GM19438 (cell line): ENCODE measurements around the gene SPDYE5.
"Not testable (repeated sequence)": the region's sequence is repeated elsewhere in the genome, so short reads cannot be mapped to it uniquely, and the experiment has no call there.

Experiments
- ATAC-seq: cut with Tn5 transposase; IDR thresholded peaks from one replicate; pipeline ENCODE4 v1.9.1; 2021; ENCODE audit warnings: low read depth; ENCODE audit not compliant: unreplicated experiment

The SPDYE5 gene

GRCh38 chr7:75492020-75492419 is at the start of gene SPDYE5:
Gene SPDYE5 (plus strand): TSS chr7:75492320. CDS start chr7:75494048, 1,728 bp downstream.
- ATAC-seq: not testable (repeated sequence)

- peak; percentile 87 for ATAC-seq
Observed at GRCh38 chr7:75442465-75443111, 49.5 kb upstream of the SPDYE5 start.

GRCh38 chr7:75449946-75450345 is 42.2 kb upstream of the SPDYE5 start:
- ATAC-seq: not testable (repeated sequence)

- ATAC-seq: peak; percentile 88
Observed at GRCh38 chr7:75452494-75452955, 39.6 kb upstream of the SPDYE5 start.

GRCh38 chr7:75456403-75456802 is 35.7 kb upstream of the SPDYE5 start:
- ATAC-seq: not testable (repeated sequence)

- not testable (repeated sequence) for ATAC-seq
Observed at GRCh38 chr7:75458034-75458433, 34.1 kb upstream of the SPDYE5 start.

- not testable (repeated sequence) for ATAC-seq
Observed at GRCh38 chr7:75460541-75460940, 31.6 kb upstream of the SPDYE5 start.

- not testable (repeated sequence) for ATAC-seq
Observed at GRCh38 chr7:75470166-75470565, 22.0 kb upstream of the SPDYE5 start.

GRCh38 chr7:75477457-75477856 is 14.7 kb upstream of the SPDYE5 start:
- not testable (repeated sequence) for ATAC-seq

GRCh38 chr7:75480313-75480712 is 11.8 kb upstream of the SPDYE5 start:
- ATAC-seq: not testable (repeated sequence)

- peak; percentile 16 for ATAC-seq
Observed at GRCh38 chr7:75485355-75485978, 6.7 kb upstream of the SPDYE5 start.

GRCh38 chr7:75485979-75486643 is 6.0 kb upstream of the SPDYE5 start, which contains the start of gene POM121C:
Gene POM121C (minus strand): TSS chr7:75486299. CDS start chr7:75441496, 44,803 bp downstream.
- peak; percentile 99 for ATAC-seq

- not testable (repeated sequence) for ATAC-seq
Observed at GRCh38 chr7:75509033-75509432, 16.9 kb downstream of the SPDYE5 start.

- ATAC-seq: not testable (repeated sequence)
Observed at GRCh38 chr7:75518842-75519241, 26.7 kb downstream of the SPDYE5 start.

GRCh38 chr7:75521727-75522126 is 29.6 kb downstream of the SPDYE5 start:
- ATAC-seq: not testable (repeated sequence)

GRCh38 chr7:75527224-75527722 is 35.2 kb downstream of the SPDYE5 start:
- ATAC-seq: peak; percentile 4

GRCh38 chr7:75531359-75531821 is 39.3 kb downstream of the SPDYE5 start:
- ATAC-seq: no peak

- no peak for ATAC-seq
Observed at GRCh38 chr7:75532639-75533038, 40.5 kb downstream of the SPDYE5 start.

- ATAC-seq: no peak
Observed at GRCh38 chr7:75533926-75534325, 41.8 kb downstream of the SPDYE5 start.

GRCh38 chr7:75534727-75535307 is 42.7 kb downstream of the SPDYE5 start:
- ATAC-seq: no peak

GRCh38 chr7:75536491-75536890 is 44.4 kb downstream of the SPDYE5 start:
- no peak for ATAC-seq
